Activated CD4-positive, alpha-beta T cell treated with anti-CD3 and anti-CD28 coated beads, Interleukin-2, Interleukin-4, amounts not matched to agents 100 ng/mL and 50 ng/mL, durations not matched to agents 16 hours and 8 hours (primary cell): Measurements from ENCODE around the gene MINDY4.

Experiments
- DNase-seq: peaks from one replicate; pipeline ENCODE4 v3.0.0-alpha.2; 2020; ENCODE audit warnings: low spot score

Gene MINDY4

DNA sequence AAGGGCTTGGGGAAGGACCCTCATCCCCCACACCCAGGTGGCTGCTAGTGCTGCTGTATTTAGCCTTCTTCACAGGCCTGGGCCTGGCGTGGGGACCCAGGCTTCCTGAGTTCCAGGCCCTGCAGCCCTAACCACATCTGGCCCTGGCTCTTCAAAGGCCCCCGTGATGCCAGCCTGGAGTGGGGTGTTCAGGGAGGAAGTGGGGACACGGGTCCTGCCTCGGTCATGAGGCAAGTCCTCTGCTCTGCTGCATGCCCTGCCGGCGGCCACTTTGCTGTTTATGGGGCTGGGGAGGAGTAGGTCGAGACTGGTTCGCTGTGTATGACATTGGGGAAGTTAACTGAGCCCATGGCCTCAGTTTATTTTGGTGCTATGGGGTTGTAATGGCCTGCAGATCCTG is 131.9 kb downstream of the MINDY4 start:
- DNase-seq = no peak

DNA sequence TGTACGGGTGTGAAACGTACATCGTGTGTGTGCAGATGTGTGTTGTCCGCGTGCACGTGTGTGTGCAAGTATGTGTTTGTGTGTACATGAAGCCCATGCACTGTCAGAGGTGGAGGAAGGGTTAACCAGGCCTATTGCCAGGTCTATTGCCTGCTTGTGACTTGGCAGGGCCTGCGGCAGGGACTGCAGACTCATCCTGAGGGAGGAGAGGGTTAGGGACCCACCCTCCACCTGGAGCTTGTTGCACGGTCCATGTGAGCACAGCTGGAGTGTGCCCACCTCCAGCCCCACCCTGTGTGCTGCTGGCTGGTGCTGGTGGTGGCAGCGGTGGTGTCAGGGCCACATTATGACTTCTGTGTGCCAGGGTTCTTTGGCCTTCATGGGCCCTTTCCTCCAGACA is 133.3 kb downstream of the MINDY4 start:
- DNase-seq = no peak

DNA sequence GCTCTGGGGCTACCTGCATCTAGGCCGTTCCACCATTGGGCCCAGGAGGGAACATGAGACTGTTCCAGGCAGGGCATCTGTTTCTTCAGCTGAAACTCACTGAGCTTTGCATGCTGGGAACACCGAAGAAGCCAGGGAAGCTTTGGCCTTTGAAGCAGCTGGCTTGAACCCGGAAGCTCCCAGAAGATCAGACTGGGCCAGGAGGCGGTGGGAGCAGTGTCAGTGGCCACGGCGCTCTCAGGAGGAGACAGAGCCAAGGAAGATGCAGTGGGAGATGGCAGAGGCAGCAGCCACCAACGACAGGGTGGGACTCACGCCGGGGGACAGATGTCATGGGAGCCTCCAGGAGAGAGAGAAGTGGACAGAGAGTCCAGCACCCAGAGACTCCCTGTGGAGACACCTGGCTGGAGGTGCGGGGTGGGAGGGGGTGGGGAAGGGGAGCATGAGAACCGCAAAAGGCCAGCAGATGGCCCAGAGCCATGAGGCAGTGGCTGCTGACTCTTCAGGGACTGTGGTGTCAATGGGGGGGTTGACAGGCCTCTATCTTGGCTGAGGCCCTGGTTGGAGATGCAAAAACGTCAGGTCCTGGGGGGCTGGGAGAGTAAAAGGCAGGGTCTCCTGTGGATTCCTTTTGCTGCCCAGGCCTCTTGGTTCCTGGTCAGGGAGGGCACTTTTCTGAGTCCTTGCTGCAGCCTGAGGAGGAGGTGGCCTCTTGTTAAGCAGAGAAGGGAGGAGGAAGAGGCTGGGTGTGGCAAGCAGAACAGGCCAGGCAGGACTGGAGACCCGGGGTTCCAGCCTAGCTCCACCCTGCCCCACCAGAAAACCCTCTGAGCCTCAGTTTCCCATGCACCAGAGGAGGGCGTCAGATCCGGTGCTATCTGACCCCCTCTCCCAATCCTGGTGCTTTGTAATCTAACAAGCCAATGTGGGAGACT is 134.1 kb downstream of the MINDY4 start:
- DNase-seq = no peak

DNA sequence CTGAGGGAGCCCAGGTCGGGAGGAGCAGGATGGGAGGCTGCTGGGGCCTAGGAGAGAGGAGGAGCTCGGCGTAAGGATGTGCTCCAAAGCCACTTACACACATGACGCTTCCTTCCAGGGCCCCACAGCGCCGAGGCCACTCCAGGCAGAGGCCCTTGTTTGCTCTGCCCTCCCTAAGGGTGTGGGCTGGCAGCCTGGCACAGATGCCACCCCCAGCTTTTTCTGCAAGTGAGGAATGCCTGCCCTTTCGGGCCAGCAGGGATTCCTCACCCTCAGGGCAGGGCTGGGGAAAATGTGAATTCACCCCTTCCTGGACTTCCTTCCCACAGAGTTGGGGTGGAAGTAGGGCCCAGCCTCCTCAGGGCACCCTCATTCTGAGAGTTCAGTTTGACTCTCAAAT is 134.8 kb downstream of the MINDY4 start:
- DNase-seq = no peak

DNA sequence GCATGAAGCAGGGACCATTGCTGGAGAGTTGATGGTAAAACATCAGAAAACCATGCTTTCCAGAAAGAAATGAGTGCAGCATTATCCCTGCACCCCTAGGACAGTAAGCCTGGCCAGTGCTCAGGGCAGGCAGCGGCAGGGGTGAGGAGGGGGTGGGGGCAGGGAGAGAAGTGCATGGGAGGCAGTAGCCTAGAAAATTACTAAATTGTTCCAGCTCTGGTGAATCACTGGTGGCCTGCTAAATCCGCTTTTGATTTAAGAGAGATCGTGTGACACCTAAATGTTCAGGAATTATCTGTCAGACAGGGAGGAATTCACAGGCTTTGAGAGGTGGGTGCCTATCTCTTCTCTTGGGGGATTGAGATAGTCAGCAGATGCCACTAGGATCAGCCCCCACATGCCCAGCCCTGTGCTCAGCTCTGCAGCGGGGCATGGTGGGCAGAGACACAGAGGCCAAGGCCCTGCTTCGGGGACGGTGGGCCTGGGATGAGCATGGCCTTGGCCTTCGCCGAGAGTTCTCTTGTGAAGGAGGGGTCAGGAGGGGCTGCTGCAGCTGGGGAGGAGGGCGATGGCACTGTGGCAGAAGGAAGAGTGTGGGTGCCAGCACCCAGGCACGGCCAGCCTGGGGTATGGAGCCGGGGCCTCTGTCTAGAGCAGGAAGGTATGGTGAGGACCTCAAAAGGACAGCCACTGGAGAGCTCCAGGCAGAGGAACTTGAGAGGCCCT is 135.5 kb downstream of the MINDY4 start:
- no peak for DNase-seq

DNA sequence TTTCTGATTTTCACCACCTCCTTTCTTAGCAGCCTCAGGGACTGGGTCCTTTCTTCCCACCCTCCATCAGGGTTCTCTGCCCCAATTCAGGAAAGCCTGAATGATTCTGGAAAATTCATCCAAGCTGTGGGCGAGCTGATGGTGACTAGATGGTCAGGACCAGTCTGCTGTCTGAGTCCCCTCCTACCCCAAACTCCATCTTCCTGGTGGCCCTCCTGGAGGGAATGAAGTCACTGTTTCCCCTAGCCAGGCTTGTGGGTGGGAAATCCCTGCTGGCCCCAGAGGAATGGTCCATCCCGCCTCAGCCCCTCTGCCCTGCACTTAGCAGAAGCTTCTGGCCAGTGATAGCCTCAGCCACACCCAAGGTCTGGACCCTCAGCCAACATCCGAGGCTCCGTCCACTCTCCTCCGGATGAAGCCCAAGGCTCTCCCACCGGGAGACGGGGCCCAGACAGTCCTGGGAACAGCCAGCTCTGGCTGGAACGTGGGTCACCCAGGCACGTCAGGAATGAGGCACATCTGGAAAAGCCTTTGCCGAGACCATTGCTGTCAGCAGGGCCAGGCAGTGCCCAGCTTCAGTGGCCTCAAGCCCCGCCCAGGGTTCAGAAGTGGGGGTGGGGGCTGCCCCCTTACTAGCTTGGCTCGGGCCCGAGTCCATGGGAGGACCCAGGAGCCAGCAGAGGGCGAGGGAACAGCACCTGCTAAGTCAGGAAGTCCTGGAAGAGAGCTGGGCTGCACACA is 136.5 kb downstream of the MINDY4 start:
- no peak for DNase-seq

DNA sequence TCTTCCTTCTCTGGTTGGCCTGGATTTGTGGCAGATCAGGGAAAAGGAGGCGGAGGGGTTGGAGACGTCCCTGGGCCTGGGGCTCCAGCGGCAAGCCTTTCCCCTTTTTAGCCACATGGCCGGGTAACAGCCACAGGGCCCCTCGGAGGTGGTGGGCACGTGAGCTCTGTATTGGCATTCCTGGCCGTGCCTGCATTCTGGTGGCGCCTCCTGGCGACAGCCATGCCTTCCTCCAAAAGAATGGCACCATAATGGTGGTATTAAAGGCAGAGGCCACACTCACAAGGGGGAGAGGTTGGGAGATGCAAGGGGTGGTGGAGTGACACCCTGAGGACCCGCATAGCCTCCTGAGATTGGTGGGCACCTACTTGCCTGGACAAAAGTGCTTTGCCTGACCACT is 137.5 kb downstream of the MINDY4 start:
- no peak for DNase-seq

DNA sequence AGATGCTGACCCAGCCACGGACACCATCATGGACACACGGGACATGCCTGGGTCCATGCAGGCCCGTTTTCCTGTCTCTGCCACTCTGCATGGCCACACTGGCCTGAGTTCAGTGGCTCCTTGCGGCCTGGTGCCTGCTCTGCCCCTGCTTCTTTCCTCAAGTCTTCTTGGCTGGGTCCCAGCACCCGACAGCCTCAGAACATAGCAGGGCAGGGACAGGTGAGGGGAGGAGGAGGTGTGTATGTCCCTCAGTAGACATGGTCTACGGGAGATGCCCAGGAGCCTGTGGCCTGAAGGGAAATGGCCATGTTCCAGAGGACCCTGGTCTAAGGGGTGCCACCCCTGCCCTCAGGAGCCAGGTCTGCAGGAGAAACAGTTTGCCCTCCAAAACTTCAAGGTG is 138.2 kb downstream of the MINDY4 start:
- DNase-seq = no peak

DNA sequence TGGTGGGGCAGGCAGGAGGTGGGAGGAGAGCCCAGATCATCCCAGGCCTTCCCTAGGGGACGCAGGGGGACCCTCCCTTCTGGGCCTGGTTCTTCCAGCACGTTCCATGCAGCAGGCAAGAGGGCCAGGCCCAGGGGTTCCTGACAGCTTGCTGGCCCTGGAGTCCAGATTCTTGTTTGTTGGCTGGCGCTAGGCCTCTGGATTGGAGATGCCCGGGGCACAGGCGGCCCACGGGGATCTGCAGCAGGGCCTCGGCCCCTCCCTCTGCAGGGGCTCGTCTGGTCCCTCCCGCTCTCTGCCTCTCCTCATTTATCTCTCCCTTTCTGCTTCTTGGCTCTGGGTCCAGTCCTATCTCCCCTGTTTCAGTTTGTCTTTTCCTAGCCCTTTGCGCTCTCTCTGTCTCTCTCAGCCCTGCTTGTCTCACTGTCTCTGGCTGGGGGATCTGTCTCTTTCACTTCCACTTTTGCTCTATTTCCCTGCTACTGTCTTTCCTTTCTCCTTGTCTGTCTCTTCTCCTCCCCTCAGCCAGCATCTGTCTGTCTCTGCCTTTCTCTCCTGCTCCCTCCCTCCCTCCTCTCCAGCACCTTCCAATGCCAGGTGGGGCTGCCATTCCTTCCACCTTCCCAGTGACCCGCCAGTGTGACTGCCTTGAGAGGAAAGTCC is 139.3 kb downstream of the MINDY4 start:
- no peak for DNase-seq

DNA sequence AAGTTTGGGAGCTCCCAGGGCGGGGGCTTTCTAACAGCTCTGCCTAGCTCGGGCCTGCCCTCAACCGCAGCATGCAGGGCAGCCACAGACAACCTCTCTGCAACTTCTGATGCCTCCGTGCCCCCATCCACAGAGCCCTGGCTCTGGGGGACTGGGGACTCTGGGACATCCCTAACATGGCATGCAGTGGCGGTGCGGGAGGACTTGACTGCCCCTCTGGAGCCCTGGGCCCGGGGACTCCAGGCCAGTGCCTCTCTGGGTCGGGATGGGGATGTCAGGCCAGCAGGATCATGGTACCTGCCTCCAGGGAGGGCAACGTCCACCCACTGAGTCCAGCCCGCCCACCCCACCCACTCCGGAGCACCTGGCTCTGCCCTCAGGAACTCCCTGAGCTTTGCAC is 139.9 kb downstream of the MINDY4 start:
- no peak for DNase-seq

DNA sequence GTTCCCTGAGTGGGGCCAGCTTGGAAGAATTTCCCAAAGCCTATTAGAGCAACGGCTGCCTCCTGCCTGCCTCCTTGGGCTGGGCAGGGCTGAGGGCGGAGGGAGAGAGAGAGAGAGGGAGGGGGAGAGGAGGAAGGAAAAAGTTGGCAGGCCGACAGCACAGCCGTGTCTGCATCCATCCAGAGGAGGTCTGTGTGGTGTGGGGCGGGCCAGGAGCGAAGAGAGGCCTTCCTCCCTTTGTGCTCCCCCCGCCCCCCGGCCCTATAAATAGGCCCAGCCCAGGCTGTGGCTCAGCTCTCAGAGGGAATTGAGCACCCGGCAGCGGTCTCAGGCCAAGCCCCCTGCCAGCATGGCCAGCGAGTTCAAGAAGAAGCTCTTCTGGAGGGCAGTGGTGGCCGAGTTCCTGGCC is 140.3 kb downstream of the MINDY4 start, which contains the start of gene AQP1:
Gene AQP1 (plus strand): TSS at position 293 of the 409 bp plus-strand sequence. CDS start 57 bp downstream, at position 350.
- no peak for DNase-seq

DNA sequence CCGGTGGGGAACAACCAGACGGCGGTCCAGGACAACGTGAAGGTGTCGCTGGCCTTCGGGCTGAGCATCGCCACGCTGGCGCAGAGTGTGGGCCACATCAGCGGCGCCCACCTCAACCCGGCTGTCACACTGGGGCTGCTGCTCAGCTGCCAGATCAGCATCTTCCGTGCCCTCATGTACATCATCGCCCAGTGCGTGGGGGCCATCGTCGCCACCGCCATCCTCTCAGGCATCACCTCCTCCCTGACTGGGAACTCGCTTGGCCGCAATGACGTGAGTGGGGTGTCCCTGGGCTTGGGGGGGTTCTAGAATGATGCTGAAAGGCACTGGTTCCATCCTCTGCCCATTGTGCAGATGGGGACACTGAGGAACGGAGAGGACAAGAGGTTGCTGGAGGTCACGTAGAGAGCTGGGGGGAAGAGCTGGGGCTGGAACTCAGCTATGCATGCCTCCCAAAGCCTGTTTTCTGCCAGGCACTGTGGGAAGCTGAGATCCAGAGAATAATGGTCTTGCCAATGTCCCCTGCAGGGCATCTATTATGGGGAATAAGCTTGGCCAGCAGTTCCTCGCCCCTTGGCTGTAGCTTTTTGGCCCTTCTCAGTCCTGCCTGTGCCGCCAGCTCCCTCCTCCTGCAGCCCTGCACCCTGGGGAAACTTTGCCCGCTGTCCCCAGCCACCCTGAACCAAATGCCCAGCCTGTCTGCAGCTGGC is 141.0 kb downstream of the MINDY4 start:
- DNase-seq = no peak

DNA sequence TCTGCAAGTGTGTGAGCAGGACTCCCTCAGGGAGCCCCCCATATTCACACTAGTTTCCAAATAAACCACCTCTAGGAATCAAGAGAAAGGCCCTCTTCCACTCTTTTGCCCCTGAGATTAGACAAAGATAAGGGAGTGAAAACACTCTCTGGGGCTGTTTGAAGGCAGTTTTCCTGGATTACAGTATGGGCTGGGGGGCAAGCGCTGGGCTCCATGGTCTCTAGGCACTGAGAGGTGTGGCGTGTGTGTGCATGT is 141.4 kb downstream of the MINDY4 start:
- no peak for DNase-seq

DNA sequence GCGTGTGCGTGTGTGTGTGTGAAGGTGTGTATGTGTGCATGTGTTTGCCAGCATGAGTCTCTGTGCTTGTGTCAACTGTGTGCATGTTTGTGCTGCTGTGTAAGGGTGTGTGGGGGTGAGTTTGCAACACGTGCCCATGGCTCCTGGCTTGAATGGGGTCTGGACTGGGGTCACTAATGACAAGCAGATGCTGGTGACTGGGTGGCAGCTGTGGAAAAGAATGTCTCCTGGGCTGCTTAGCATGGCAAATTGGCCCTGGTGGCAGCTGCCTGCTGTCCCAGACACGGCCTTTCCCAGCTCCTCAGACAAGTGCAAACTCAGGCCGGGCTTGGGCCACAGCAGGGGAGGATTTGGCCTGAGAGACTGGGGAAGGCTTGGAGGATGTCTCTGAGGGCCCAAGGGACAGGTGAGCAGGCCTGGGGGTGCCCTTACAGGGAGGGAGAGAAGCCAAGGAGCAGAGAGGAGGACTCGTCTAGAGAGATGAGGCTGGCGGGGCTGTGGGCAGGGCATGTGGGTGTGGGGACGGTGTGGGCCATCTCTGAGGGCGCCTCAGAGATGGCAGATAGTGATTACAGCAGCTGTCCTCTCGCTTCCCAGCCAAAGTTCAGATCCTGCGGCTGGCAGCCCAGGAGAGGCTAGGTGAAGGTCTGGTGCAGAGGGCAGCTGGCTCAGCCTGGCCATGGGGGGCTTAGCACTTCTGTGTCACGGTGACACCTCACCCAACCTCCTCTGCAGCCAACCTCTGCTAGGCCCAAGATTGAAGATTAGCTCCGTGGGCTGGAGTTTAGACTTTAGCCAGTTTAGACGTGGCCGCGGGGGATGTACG is 142.0 kb downstream of the MINDY4 start:
- no peak for DNase-seq

DNA sequence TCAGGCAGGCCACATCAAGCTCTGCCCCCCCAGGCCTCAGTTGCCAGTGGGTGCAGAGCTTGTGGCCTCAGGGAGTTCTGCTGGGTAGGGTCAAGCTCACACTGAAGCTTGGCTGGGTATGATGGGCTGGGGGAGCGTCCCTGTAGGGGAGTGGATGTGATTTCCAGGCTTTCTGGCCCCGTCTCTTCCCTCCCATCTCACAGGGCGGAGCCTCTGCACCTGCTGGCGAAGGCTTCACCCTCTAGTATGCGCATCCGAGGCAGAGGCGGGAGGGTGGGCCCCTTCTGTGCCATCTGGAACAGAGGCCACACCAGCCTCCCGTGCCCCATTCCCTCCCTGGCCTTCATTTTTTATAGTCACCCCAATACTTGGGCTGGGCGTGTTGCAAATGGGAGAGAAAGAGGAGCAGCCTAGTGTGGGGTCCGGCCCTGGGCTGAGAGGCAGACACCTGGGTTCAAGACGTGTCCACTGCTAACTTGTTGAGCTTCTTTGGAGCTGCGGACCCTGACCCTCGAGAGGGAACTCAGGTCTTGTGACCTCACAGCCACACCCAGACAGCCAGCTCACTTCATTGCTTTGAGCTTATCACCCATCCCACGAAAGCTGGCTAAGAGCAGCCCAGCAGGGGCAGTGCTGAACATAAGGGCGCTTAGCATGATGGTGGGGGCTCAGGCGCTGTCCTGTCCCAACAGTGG is 142.8 kb downstream of the MINDY4 start:
- DNase-seq = no peak

DNA sequence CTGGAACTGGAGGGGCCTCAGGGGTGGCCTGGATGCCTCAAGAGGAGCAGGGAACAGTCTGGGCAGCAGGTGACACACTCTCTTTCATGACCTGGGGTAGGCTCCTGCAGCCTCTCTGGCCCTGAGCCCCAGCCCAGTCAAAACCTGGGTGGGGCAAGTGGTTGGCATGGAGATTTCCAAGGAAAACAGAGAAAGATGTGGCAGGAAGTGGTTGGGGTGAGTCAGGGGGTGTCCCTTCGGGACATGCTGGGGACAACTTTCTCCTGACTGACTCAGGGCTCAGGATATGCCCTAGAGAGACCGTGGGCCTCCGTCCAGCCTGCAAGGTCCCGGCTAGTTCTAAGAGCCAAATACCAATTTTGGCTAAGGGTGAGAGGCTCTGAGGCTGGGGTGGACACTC is 143.4 kb downstream of the MINDY4 start:
- no peak for DNase-seq

DNA sequence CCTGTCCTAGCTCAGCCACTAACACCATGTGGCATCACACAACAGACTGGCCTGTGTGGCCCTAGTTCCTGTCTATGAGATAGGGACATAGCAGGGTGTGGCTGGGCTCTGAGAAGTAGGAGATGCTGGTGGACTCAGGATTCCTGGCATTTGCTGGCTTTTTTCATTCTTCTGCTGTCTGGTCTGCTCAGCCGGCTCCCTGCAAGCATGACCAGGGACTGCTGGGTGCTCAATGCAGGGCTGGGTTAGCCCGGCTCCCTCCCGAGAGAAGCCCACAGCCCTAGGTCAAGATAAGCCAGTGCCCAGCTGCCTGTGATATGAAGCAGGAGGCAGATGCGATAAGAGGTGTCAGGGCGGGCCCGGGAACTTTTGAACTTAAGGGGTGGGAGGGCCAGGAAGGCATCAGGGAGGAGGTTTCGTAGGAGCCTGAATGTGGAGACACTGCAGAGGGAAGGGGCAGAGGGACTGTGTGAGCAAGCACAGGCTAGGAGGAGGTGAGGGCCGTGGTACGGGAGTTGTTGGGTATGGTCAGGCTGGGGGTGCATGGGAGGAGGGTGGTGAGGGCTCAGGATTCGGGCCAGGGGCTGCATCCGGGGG is 143.9 kb downstream of the MINDY4 start:
- no peak for DNase-seq

DNA sequence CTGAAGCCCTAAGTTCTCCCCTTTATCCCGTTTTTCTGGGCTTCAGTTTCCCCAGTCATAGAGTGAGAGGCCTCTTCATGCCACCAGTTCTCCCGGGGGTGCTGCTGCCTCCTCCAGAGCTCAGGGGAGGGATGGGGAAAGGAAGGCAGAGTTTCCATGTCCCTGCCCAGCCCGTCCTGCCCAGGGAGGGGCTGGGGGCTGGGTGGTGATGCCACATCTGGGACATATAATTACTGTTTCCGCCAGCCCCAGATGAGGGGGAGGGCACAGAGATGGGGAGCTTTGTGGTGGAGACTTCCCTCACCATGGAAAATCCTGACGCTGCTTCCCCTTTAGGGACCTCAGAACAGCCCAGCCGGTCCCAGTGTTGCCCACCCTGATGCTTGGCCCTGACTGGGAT is 144.5 kb downstream of the MINDY4 start:
- no peak for DNase-seq

DNA sequence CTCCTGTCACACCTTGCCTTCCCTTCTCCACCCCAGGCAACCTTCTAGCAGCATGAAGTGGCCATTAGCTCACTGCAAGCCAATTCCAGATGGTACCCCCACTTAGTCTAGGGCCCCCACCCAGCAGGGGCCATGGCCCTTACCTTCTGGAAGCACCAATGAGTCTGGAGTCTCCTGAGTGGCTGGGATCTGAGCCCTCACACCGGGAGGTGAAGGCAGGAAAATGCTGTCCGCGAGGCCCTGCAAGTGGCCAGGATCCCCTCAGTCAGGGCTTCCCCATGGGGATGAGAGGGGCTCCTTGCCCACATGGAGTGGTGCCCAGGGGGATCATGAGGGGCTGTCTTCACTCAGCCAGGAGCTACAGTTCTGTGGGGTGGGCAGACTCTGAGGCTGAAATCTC is 145.0 kb downstream of the MINDY4 start:
- no peak for DNase-seq

DNA sequence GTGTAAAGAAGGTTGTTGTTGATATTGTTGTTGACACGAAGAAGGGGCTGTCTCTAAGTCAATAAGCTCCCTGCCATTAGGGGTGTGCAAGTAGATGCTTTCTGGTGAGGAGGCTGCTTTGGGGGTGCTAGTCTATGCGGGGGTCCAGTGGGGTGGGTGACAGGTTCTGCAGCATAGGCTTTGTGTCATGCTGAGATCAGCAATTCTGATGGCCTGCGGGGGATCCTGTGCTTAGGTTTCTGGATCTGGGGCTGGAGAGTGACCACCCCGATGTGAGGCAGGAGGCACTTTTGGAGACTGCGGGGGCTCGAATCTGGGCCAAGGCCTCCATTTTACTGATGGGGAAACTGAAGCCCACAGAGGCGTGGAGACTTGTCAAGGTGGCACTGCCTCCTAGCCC is 145.6 kb downstream of the MINDY4 start:
- no peak for DNase-seq
